Ovary (tissue), 3 donors: ENCODE data around the gene ALDH7A1.

Source experiments
- EP300 ChIP-seq: sonication (generic); formaldehyde crosslinking; IDR thresholded peaks from one replicate; pipeline ENCODE4 v1.6.1; 2017; ENCODE audit warnings: antibody characterized with exemption
- POLR2A ChIP-seq: fragments of 450-650 bp; IDR thresholded peaks from one replicate; pipeline ENCODE4 v1.6.1; 2017; ENCODE audit warnings: antibody characterized with exemption, mild to moderate bottlenecking, moderate library complexity
- TF ChIP-seq, protein P1 (sequence below), 3 donors: fragments of 450-650 bp in 2 of 3; fragments of 200-600 bp in 1 of 3; IDR thresholded peaks; one replicate each; pipeline versions ENCODE4 v1.5.1 to v1.8.0; 2016 to 2022; ENCODE audit warnings: antibody characterized with exemption in 3 of 3, mild to moderate bottlenecking in 1 of 3
- donor health status: DM: no; HTN: no; CAD: no.

DNA sequence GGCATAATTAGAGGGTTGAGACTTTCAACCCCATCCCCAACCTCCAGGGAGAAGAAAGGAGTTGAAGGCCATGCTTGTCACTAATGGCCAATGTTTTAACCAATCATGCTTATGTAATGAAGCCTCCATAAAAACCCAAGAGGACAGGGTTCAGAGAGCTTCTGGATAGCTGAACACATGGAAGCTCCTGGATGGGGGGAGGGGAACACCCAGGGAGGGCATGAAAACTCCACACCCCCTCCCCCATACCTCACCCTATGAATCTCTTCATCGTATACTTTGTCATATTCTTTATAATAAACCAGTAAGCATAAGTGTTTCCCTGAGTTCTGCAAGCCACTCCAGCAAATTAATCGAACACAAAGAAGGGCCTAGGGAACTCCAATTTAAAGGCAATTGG is 81.7 kb downstream of the ALDH7A1 start:
- TF ChIP-seq, protein P1, sequence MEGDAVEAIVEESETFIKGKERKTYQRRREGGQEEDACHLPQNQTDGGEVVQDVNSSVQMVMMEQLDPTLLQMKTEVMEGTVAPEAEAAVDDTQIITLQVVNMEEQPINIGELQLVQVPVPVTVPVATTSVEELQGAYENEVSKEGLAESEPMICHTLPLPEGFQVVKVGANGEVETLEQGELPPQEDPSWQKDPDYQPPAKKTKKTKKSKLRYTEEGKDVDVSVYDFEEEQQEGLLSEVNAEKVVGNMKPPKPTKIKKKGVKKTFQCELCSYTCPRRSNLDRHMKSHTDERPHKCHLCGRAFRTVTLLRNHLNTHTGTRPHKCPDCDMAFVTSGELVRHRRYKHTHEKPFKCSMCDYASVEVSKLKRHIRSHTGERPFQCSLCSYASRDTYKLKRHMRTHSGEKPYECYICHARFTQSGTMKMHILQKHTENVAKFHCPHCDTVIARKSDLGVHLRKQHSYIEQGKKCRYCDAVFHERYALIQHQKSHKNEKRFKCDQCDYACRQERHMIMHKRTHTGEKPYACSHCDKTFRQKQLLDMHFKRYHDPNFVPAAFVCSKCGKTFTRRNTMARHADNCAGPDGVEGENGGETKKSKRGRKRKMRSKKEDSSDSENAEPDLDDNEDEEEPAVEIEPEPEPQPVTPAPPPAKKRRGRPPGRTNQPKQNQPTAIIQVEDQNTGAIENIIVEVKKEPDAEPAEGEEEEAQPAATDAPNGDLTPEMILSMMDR (IDR thresholded peaks at IDR 0.05): no peak
- TF ChIP-seq POLR2A (no peak), EP300 (no peak)
